ENCODE measurements around the gene UBA52.
"Not testable (repeated sequence)": the region's sequence is repeated elsewhere in the genome, so short reads cannot be mapped to it uniquely, and the experiment has no call there.

Gene UBA52

GRCh38 chr19:18571564-18572344 lies at the start of gene UBA52:
Gene UBA52 (plus strand): TSS chr19:18571857. CDS start chr19:18573301, 1,444 bp downstream.
- in situ Hi-C loops (cut with MboI; ENCODE audit: low sequenced_read_pairs): no loop called here

- in situ Hi-C loops (cut with MboI; ENCODE audit: low sequenced_read_pairs): no loop called here
Observed at GRCh38 chr19:18522124-18522861, 49.4 kb upstream of the UBA52 start.

- in situ Hi-C loops (cut with MboI; ENCODE audit: low sequenced_read_pairs): not testable (repeated sequence)
Observed at GRCh38 chr19:18522862-18523440, 48.7 kb upstream of the UBA52 start.

GRCh38 chr19:18523841-18524240 lies 47.8 kb upstream of the UBA52 start:
- in situ Hi-C loops (cut with MboI; ENCODE audit: low sequenced_read_pairs): no loop called here

- in situ Hi-C loops (cut with MboI; ENCODE audit: low sequenced_read_pairs): no loop called here
Observed at GRCh38 chr19:18526316-18526715, 45.3 kb upstream of the UBA52 start.

GRCh38 chr19:18529782-18530181 lies 41.9 kb upstream of the UBA52 start:
- in situ Hi-C loops (cut with MboI; ENCODE audit: low sequenced_read_pairs): no loop called here

- in situ Hi-C loops (cut with MboI; ENCODE audit: low sequenced_read_pairs): no loop called here
Observed at GRCh38 chr19:18531485-18531884, 40.2 kb upstream of the UBA52 start.

GRCh38 chr19:18532168-18532890 lies 39.3 kb upstream of the UBA52 start:
- in situ Hi-C loops (cut with MboI; ENCODE audit: low sequenced_read_pairs): no loop called here

- in situ Hi-C loops (cut with MboI; ENCODE audit: low sequenced_read_pairs): no loop called here
Observed at GRCh38 chr19:18533058-18533457, 38.6 kb upstream of the UBA52 start.

- in situ Hi-C loops (cut with MboI; ENCODE audit: low sequenced_read_pairs): no loop called here
Observed at GRCh38 chr19:18536475-18536874, 35.2 kb upstream of the UBA52 start.

- in situ Hi-C loops (cut with MboI; ENCODE audit: low sequenced_read_pairs): no loop called here
Observed at GRCh38 chr19:18537431-18537830, 34.2 kb upstream of the UBA52 start.

GRCh38 chr19:18538115-18538514 lies 33.5 kb upstream of the UBA52 start:
- in situ Hi-C loops (cut with MboI; ENCODE audit: low sequenced_read_pairs): no loop called here

GRCh38 chr19:18539372-18539771 lies 32.3 kb upstream of the UBA52 start:
- in situ Hi-C loops (cut with MboI; ENCODE audit: low sequenced_read_pairs): no loop called here

- in situ Hi-C loops (cut with MboI; ENCODE audit: low sequenced_read_pairs): not testable (repeated sequence)
Observed at GRCh38 chr19:18540200-18540599, 31.5 kb upstream of the UBA52 start.

GRCh38 chr19:18541258-18541991 lies 30.2 kb upstream of the UBA52 start:
- in situ Hi-C loops (cut with MboI; ENCODE audit: low sequenced_read_pairs): no loop called here

- in situ Hi-C loops (cut with MboI; ENCODE audit: low sequenced_read_pairs): no loop called here
Observed at GRCh38 chr19:18541992-18542940, 29.4 kb upstream of the UBA52 start.

GRCh38 chr19:18542941-18543813 lies 28.5 kb upstream of the UBA52 start, which contains the start of gene FKBP8:
Gene FKBP8 (minus strand): TSS chr19:18543573. CDS start chr19:18541970, 1,603 bp downstream.
- in situ Hi-C loops (cut with MboI; ENCODE audit: low sequenced_read_pairs): no loop called here

- in situ Hi-C loops (cut with MboI; ENCODE audit: low sequenced_read_pairs): no loop called here
Observed at GRCh38 chr19:18543814-18544475, 27.7 kb upstream of the UBA52 start.
